Breast epithelium (tissue), 4 donors: Measurements from ENCODE around the gene PTPRN2. TPM values are rescaled to one million over a fixed set of nuclear protein-coding genes. Genes with fewer than 3 reads are reported as not detected.

Experiments used
- DNase-seq, 2 donors: peaks; one replicate each; pipeline ENCODE4 v3.0.0-alpha.2; 2019; ENCODE audit warnings: low spot score in 2 of 2
- H3K27ac ChIP-seq, 2 donors: fragments of 200-600 bp; sonication (generic) in 1 of 2; one replicate each; pipeline ENCODE4 v1.5.1; 2016 to 2019; ENCODE audit warnings: mild to moderate bottlenecking in 1 of 2
- H3K27me3 ChIP-seq, 2 donors: fragments of 200-600 bp; sonication (generic) in 1 of 2; one replicate each; pipeline versions ENCODE4 v1.5.1 to v1.6.0; 2017 to 2019; ENCODE audit warnings: control low read depth in 1 of 2, mild to moderate bottlenecking in 1 of 2
- H3K36me3 ChIP-seq: fragments of 200-600 bp; one replicate; pipeline ENCODE4 v1.5.1; 2019
- H3K4me1 ChIP-seq, 2 donors: fragments of 200-600 bp; sonication (generic); one replicate each; pipeline ENCODE4 v1.5.1; 2016 to 2019; ENCODE audit warnings: control low read depth in 1 of 2
- H3K4me3 ChIP-seq, 3 donors: fragments of 200-600 bp; sonication (generic); 1 replicate in 2 of 3; 2 replicates in 1 of 3; pipeline ENCODE4 v1.5.1; 2016 to 2019; ENCODE audit warnings: mild to moderate bottlenecking in 3 of 3, moderate library complexity in 2 of 3
- H3K9me3 ChIP-seq, 2 donors: fragments of 200-600 bp; sonication (generic) in 1 of 2; one replicate each; pipeline ENCODE4 v1.5.1; 2016 to 2019; ENCODE audit warnings: control low read depth in 1 of 2
- CTCF ChIP-seq, 3 donors: fragments of 450-650 bp; IDR thresholded peaks; one replicate each; pipeline ENCODE4 v1.5.1; 2016 to 2017; ENCODE audit warnings: antibody characterized with exemption in 3 of 3, mild to moderate bottlenecking in 3 of 3, moderate library complexity in 3 of 3
- POLR2A ChIP-seq: fragments of 450-650 bp; IDR thresholded peaks from one replicate; pipeline ENCODE4 v1.6.1; 2016; ENCODE audit warnings: antibody characterized with exemption, mild to moderate bottlenecking, moderate library complexity
- POLR2AphosphoS5 ChIP-seq, 3 donors: sonication (generic); formaldehyde crosslinking; IDR thresholded peaks; one replicate each; pipeline ENCODE4 v1.6.1; 2017; ENCODE audit warnings: antibody characterized with exemption in 3 of 3
- intact Hi-C: fragments of 100-400 bp; cut with DNase I; formaldehyde crosslinking; loops from one replicate; pipeline ENCODE4 v1.15.1; 2023; ENCODE audit warnings: low total_unique reads
- total RNA-seq, 3 donors: library from RNA; depleted of rRNA; stranded (reverse); fragments of >200 nt; gene quantifications; one replicate each; pipeline ENCODE4 v1.1.0, GENCODE V29; 2016

PTPRN2 gene
- total RNA-seq, 3 donors from 2014 or later: 1.6 to 2.2 (median 2.2) TPM

- no peak for DNase-seq
- intact Hi-C loops: no loop called here
- H3K36me3 ChIP-seq: no peaks in the 10 kb centered on the region
- no peak for TF ChIP-seq POLR2A
- no peak for TF ChIP-seq POLR2AphosphoS5 (IDR thresholded peaks at IDR 0.05)
- no peak for TF ChIP-seq CTCF (IDR thresholded peaks at IDR 0.05)
- H3K4me3 ChIP-seq: no peak overlapping the region
- H3K27ac ChIP-seq: no peak overlapping the region
- no peaks in the 10 kb centered on the region for H3K27me3 ChIP-seq
- peaks cover 0 to 10% of the 10 kb centered on the region in 2 donors for H3K9me3 ChIP-seq
- no peaks in the 10 kb centered on the region for H3K4me1 ChIP-seq
Observed at GRCh38 chr7:158093156-158093796, 494.3 kb downstream of the PTPRN2 start.

- no peak for DNase-seq
- TF ChIP-seq POLR2AphosphoS5 (IDR thresholded peaks at IDR 0.05) (no peak), POLR2A (no peak), CTCF (IDR thresholded peaks at IDR 0.05) (no peak)
- H3K36me3 ChIP-seq: no peaks in the 10 kb centered on the region
- H3K4me3 ChIP-seq: no peak overlapping the region
- intact Hi-C loops: no loop called here
- H3K27ac ChIP-seq: no peak overlapping the region
- H3K27me3 ChIP-seq: no peaks in the 10 kb centered on the region
- peaks cover 4 to 9% of the 10 kb centered on the region in 2 donors for H3K9me3 ChIP-seq
- H3K4me1 ChIP-seq: no peaks in the 10 kb centered on the region
Observed at GRCh38 chr7:158087196-158087595, 500.4 kb downstream of the PTPRN2 start.

GRCh38 chr7:158085741-158086695 lies 501.6 kb downstream of the PTPRN2 start:
- peaks cover 4 to 9% of the 10 kb centered on the region in 2 donors for H3K9me3 ChIP-seq
- H3K36me3 ChIP-seq: no peaks in the 10 kb centered on the region
- intact Hi-C loops: no loop called here
- H3K27me3 ChIP-seq: no peaks in the 10 kb centered on the region
- no peak overlapping the region for H3K27ac ChIP-seq
- DNase-seq: no peak
- no peaks in the 10 kb centered on the region for H3K4me1 ChIP-seq
- TF ChIP-seq CTCF (IDR thresholded peaks at IDR 0.05) (no peak), POLR2AphosphoS5 (IDR thresholded peaks at IDR 0.05) (no peak), POLR2A (no peak)
- H3K4me3 ChIP-seq: no peak overlapping the region

- Histone ChIP-seq H3K4me1 (no peaks in the 10 kb centered on the region), H3K9me3 (peaks cover 4 to 9% of the 10 kb centered on the region in 2 donors), H3K36me3 (no peaks in the 10 kb centered on the region), H3K27ac (no peak overlapping the region), H3K27me3 (no peaks in the 10 kb centered on the region), H3K4me3 (no peak overlapping the region)
- no peak for TF ChIP-seq CTCF (IDR thresholded peaks at IDR 0.05)
- TF ChIP-seq POLR2AphosphoS5 (IDR thresholded peaks at IDR 0.05): no peak
- no peak for TF ChIP-seq POLR2A
- intact Hi-C loops: no loop called here
- DNase-seq: no peak
Observed at GRCh38 chr7:158084555-158084954, 503.1 kb downstream of the PTPRN2 start.
